ENCODE results near the gene TBC1D1.

DNA sequence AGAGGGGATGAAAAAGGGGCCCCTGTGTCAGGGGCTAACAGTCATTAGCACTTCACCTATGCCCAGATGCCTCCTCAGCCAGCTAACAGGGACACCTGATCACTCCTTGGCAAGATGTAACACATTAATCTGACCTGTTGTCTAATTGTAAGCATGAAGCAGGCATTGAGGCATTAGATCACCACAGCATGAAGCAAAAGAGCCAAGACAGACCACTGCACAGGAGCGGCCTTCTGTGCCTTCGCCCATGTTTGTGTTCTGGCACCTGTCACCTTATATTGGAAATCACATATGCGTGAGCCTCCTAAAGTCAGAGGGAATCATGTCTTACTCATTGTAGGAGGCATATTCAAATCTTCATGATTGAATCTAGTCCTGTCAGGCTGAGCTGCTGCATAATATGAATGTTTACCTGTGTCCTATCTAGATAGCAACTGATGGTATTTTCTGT lies 117.7 kb downstream of the TBC1D1 start:
- TF ChIP-seq, protein P1, sequence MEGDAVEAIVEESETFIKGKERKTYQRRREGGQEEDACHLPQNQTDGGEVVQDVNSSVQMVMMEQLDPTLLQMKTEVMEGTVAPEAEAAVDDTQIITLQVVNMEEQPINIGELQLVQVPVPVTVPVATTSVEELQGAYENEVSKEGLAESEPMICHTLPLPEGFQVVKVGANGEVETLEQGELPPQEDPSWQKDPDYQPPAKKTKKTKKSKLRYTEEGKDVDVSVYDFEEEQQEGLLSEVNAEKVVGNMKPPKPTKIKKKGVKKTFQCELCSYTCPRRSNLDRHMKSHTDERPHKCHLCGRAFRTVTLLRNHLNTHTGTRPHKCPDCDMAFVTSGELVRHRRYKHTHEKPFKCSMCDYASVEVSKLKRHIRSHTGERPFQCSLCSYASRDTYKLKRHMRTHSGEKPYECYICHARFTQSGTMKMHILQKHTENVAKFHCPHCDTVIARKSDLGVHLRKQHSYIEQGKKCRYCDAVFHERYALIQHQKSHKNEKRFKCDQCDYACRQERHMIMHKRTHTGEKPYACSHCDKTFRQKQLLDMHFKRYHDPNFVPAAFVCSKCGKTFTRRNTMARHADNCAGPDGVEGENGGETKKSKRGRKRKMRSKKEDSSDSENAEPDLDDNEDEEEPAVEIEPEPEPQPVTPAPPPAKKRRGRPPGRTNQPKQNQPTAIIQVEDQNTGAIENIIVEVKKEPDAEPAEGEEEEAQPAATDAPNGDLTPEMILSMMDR (conservative IDR thresholded peaks at IDR 0.05; ENCODE audit: low read depth in 2 of 2) = no peak
- TF ChIP-seq, protein P2, sequence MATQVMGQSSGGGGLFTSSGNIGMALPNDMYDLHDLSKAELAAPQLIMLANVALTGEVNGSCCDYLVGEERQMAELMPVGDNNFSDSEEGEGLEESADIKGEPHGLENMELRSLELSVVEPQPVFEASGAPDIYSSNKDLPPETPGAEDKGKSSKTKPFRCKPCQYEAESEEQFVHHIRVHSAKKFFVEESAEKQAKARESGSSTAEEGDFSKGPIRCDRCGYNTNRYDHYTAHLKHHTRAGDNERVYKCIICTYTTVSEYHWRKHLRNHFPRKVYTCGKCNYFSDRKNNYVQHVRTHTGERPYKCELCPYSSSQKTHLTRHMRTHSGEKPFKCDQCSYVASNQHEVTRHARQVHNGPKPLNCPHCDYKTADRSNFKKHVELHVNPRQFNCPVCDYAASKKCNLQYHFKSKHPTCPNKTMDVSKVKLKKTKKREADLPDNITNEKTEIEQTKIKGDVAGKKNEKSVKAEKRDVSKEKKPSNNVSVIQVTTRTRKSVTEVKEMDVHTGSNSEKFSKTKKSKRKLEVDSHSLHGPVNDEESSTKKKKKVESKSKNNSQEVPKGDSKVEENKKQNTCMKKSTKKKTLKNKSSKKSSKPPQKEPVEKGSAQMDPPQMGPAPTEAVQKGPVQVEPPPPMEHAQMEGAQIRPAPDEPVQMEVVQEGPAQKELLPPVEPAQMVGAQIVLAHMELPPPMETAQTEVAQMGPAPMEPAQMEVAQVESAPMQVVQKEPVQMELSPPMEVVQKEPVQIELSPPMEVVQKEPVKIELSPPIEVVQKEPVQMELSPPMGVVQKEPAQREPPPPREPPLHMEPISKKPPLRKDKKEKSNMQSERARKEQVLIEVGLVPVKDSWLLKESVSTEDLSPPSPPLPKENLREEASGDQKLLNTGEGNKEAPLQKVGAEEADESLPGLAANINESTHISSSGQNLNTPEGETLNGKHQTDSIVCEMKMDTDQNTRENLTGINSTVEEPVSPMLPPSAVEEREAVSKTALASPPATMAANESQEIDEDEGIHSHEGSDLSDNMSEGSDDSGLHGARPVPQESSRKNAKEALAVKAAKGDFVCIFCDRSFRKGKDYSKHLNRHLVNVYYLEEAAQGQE (IDR thresholded peaks at IDR 0.05; ENCODE audit: unreplicated experiment) = no peak
- TF ChIP-seq EZH2phosphoT487 (IDR thresholded peaks at IDR 0.05; ENCODE audit: unreplicated experiment) = no peak

All from GM23338 (cell line).